ENCODE data around the gene DDX17.

DDX17 gene

DNA sequence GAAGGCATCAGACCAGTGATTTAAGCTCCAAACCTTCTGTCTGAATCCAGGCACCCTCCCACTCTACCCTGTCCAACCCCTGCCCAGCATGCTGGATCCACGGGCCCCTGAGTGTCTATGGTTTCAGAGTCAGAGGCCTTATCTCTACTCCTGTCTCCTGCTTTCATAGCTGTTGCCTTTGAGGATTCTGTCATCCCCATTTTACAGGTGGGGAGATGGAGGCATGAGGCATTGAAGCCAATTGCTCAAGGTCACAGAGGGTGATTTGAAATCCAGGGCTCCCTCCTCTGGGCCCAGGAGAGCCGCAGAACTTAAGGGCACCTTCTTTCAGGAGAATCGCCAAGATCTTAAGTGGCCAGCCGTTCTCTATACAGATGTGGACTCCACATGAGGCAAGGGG, 54.2 kb downstream of the DDX17 start:
- Histone ChIP-seq H3K36me3 (ENCODE audit: control insufficient read depth in 5 of 5, insufficient read depth in 5 of 5, low read length in 5 of 5) (no peaks in the 10 kb centered on the region), H3K4me3 (ENCODE audit: low read depth in 1 of 5, low read length in 5 of 5) (no peak overlapping the region), H3K27me3 (ENCODE audit: control insufficient read depth in 5 of 5, insufficient read depth in 4 of 5, low read length in 5 of 5) (peaks cover 19 to 59% (median 51%) of the 10 kb centered on the region in 5 donors), H3K4me1 (ENCODE audit: control insufficient read depth in 5 of 5, insufficient read depth in 5 of 5, low read length in 5 of 5) (peaks cover 0 to 18% (median 6%) of the 10 kb centered on the region in 5 donors), H3K9me3 (ENCODE audit: control insufficient read depth in 5 of 5, low read length in 5 of 5) (no peaks in the 10 kb centered on the region), H3K27ac (ENCODE audit: low read depth, low read length) (no peak overlapping the region), H3K9ac (ENCODE audit: low read length in 5 of 5) (no peak overlapping the region)

DNA sequence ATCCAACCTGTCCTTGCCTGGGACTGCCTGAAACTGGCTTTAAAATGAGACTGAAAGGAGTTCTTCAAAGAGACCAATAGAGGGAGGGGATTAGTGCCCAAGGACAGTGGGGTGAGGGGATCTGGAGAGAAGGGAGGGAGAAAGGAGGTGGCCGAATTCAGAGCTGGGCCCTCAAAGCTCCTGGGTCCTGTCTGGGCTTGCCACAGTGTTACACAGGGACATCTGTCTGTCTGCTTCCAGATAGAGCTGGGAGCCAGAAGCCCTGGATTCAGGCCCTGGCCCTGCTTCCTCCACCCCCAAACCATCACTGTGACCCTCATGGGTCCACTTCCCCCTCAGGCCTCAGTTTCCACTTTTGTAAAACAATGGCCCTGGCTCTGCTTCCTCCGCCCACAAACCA, 54.7 kb downstream of the DDX17 start:
- Histone ChIP-seq H3K9ac (ENCODE audit: low read length in 5 of 5) (no peak overlapping the region), H3K4me3 (ENCODE audit: low read depth in 1 of 5, low read length in 5 of 5) (no peak overlapping the region), H3K27ac (ENCODE audit: low read depth, low read length) (no peak overlapping the region), H3K36me3 (ENCODE audit: control insufficient read depth in 5 of 5, insufficient read depth in 5 of 5, low read length in 5 of 5) (no peaks in the 10 kb centered on the region), H3K4me1 (ENCODE audit: control insufficient read depth in 5 of 5, insufficient read depth in 5 of 5, low read length in 5 of 5) (peaks cover 0 to 18% (median 6%) of the 10 kb centered on the region in 5 donors), H3K27me3 (ENCODE audit: control insufficient read depth in 5 of 5, insufficient read depth in 4 of 5, low read length in 5 of 5) (peaks cover 14 to 55% (median 46%) of the 10 kb centered on the region in 5 donors), H3K9me3 (ENCODE audit: control insufficient read depth in 5 of 5, low read length in 5 of 5) (no peaks in the 10 kb centered on the region)

DNA sequence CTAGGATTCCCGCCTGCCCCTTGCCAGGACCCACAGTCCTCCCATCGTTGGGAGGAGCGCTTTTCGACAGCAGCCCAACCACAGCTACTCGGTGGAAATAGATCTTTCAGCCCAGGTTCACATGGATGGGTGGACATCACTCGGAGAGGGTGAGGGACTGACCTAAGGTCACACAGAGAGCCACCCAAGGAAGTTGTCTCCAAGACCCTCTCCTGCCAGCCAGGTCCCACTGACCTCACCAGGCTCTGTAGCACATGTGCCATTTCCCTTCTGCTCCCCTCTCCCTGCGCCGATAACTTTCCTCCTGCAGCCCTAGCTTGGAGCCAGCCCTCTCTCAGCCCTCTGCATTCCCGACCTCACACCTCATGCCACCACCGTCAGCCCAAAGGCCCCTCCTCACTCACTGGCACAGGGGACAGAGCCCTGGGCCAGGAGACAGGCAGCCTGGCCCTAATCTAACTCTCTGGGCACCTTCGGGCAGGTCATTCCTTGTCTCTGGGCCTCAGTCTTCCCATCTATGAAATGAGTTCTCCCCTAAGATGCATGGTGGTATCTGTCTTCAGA, 55.8 kb downstream of the DDX17 start:
- H3K27me3 ChIP-seq (ENCODE audit: control insufficient read depth in 5 of 5, insufficient read depth in 4 of 5, low read length in 5 of 5): peaks cover 12 to 61% (median 42%) of the 10 kb centered on the region in 5 donors
- H3K4me3 ChIP-seq (ENCODE audit: low read depth in 1 of 5, low read length in 5 of 5): no peak overlapping the region
- H3K36me3 ChIP-seq (ENCODE audit: control insufficient read depth in 5 of 5, insufficient read depth in 5 of 5, low read length in 5 of 5): no peaks in the 10 kb centered on the region
- H3K9me3 ChIP-seq (ENCODE audit: control insufficient read depth in 5 of 5, low read length in 5 of 5): no peaks in the 10 kb centered on the region
- peaks cover 0 to 13% (median 6%) of the 10 kb centered on the region in 5 donors for H3K4me1 ChIP-seq (ENCODE audit: control insufficient read depth in 5 of 5, insufficient read depth in 5 of 5, low read length in 5 of 5)
- H3K27ac ChIP-seq (ENCODE audit: low read depth, low read length): no peak overlapping the region
- no peak overlapping the region for H3K9ac ChIP-seq (ENCODE audit: low read length in 5 of 5)

DNA sequence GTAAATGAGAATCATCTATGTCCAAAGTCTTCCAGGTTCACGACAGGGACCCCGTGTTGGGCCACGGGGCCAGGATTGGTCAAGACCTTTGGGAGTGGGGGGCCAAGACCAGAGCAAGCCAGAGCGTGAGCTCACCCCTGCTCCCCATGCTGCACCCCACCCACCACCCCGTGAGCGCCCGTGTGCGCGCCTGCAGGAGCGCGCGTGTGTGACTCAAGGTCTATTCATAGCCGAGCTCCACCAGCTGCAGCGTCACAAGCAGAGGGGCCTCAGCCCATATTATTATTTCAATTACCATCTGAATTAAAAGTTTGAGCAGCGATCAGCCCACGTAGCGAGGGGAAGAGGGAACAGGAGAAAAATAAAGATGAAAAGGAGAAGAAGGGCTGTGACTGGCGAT, 56.3 kb downstream of the DDX17 start:
- H3K27me3 ChIP-seq (ENCODE audit: control insufficient read depth in 5 of 5, insufficient read depth in 4 of 5, low read length in 5 of 5): peaks cover 15 to 65% (median 45%) of the 10 kb centered on the region in 5 donors
- no peaks in the 10 kb centered on the region for H3K9me3 ChIP-seq (ENCODE audit: control insufficient read depth in 5 of 5, low read length in 5 of 5)

DNA sequence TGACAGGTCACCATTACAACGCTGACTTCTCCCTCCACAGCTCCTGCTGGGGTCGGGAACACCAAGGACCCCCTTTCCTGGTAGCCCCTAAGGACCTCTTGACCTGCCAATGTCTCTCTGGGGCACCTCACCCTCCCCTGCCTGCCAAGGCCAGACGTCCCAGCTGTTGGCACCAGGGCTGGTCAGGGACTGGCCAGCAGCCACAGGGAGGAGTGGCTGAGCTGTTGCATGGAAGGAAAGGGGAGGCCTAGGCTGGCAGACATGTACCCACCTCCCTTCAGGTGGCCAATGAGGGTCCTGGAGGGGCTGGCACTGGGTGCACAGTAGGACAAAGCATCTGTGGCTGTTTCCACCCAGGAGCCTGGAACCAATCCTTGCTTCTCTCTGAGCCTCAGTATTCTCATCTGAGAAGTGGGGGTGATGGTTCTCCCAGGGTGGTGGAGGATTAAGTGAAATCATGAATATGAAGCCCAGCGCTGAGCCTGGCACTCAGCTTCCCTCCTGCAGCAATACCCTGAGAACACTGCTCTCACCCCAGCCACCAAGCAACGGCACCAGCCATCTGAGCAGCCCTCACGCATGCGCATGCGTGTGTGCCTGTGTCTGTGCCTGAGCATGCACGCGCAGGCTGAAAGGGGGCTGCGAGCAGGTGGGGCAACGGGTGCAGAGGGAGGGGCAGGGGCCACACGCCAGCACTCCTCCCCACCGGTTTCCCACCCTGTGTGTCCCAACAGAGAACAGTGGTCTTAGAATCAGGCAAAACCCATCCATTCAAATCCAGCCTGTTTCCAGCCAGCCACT, 57.0 kb downstream of the DDX17 start:
- H3K27me3 ChIP-seq (ENCODE audit: control insufficient read depth in 5 of 5, insufficient read depth in 4 of 5, low read length in 5 of 5): peaks cover 17 to 65% (median 47%) of the 10 kb centered on the region in 5 donors
- peaks cover 0 to 7% (median under 1%) of the 10 kb centered on the region in 5 donors for H3K4me1 ChIP-seq (ENCODE audit: control insufficient read depth in 5 of 5, insufficient read depth in 5 of 5, low read length in 5 of 5)

More for the DNA sequence above, 56.3 kb downstream of the DDX17 start:
- Histone ChIP-seq H3K4me1 (ENCODE audit: control insufficient read depth in 5 of 5, insufficient read depth in 5 of 5, low read length in 5 of 5) (peaks cover 0 to 12% (median 6%) of the 10 kb centered on the region in 5 donors), H3K36me3 (ENCODE audit: control insufficient read depth in 5 of 5, insufficient read depth in 5 of 5, low read length in 5 of 5) (no peaks in the 10 kb centered on the region), H3K4me3 (ENCODE audit: low read depth in 1 of 5, low read length in 5 of 5) (no peak overlapping the region), H3K27ac (ENCODE audit: low read depth, low read length) (no peak overlapping the region), H3K9ac (ENCODE audit: low read length in 5 of 5) (no peak overlapping the region)

DNA sequence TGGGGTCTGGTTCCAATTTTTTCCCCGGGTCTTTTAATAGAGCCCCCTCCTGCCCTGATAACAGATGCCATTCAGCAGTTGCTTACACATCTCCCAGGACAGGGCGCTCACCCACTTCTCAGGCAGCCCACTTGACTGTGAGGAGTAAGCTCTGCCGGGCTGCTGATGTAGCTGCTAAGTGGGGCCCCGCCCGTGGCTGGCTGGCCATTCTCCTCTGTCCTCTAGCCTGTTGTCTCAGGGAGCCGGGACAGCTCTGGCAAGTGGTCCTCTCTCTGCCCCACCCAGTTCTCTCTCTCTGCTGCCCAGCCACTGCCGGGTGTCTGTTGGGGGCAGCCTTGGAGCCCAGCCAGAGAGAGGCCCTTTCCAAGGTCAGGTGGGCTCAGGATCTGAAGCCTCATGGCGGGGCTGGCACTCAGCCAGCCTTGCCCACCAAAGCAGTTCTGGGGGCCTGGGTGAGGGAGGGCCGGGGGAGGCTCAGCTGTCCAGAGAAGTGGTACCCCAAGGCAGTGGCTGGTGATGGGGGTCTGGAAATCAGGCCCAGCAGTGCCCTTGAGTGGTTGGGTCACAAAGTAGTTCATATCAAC, 60.0 kb downstream of the DDX17 start:
- Histone ChIP-seq H3K4me1 (ENCODE audit: control insufficient read depth in 5 of 5, insufficient read depth in 5 of 5, low read length in 5 of 5) (peaks cover 0 to 5% (median 0%) of the 10 kb centered on the region in 5 donors), H3K9me3 (ENCODE audit: control insufficient read depth in 5 of 5, low read length in 5 of 5) (no peaks in the 10 kb centered on the region), H3K27me3 (ENCODE audit: control insufficient read depth in 5 of 5, insufficient read depth in 4 of 5, low read length in 5 of 5) (peaks cover 16 to 67% (median 51%) of the 10 kb centered on the region in 5 donors), H3K27ac (ENCODE audit: low read depth, low read length) (no peak overlapping the region), H3K4me3 (ENCODE audit: low read depth in 1 of 5, low read length in 5 of 5) (no peak overlapping the region), H3K9ac (ENCODE audit: low read length in 5 of 5) (no peak overlapping the region), H3K36me3 (ENCODE audit: control insufficient read depth in 5 of 5, insufficient read depth in 5 of 5, low read length in 5 of 5) (no peaks in the 10 kb centered on the region)

More for the DNA sequence above, 57.0 kb downstream of the DDX17 start:
- H3K27ac ChIP-seq (ENCODE audit: low read depth, low read length): no peak overlapping the region
- H3K9me3 ChIP-seq (ENCODE audit: control insufficient read depth in 5 of 5, low read length in 5 of 5): no peaks in the 10 kb centered on the region
- H3K9ac ChIP-seq (ENCODE audit: low read length in 5 of 5): no peak overlapping the region
- no peak overlapping the region for H3K4me3 ChIP-seq (ENCODE audit: low read depth in 1 of 5, low read length in 5 of 5)
- no peaks in the 10 kb centered on the region for H3K36me3 ChIP-seq (ENCODE audit: control insufficient read depth in 5 of 5, insufficient read depth in 5 of 5, low read length in 5 of 5)

DNA sequence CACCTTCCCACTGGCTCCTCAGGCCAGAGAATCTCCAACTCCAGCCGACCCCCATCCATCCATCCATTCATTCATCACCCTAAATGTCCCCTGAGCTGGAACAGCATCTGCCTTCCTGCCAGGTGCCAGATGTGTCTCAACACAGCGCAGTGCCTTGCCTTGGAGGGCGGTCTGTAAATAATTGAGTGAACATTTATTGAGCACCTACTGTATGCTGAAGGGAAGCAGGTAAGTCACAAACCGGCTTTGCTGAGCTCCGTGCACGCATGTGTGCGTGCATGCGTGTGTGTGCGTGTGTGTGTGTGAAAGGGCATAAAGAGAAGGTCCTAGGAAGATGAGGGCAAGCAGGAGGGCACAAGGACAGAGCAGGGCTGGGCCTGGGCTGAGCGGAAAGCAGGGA, 61.3 kb downstream of the DDX17 start:
- Histone ChIP-seq H3K9me3 (ENCODE audit: control insufficient read depth in 5 of 5, low read length in 5 of 5) (no peaks in the 10 kb centered on the region), H3K4me3 (ENCODE audit: low read depth in 1 of 5, low read length in 5 of 5) (no peak overlapping the region), H3K9ac (ENCODE audit: low read length in 5 of 5) (no peak overlapping the region), H3K36me3 (ENCODE audit: control insufficient read depth in 5 of 5, insufficient read depth in 5 of 5, low read length in 5 of 5) (no peaks in the 10 kb centered on the region), H3K27me3 (ENCODE audit: control insufficient read depth in 5 of 5, insufficient read depth in 4 of 5, low read length in 5 of 5) (peaks cover 19 to 69% (median 43%) of the 10 kb centered on the region in 5 donors), H3K27ac (ENCODE audit: low read depth, low read length) (no peak overlapping the region), H3K4me1 (ENCODE audit: control insufficient read depth in 5 of 5, insufficient read depth in 5 of 5, low read length in 5 of 5) (peaks cover 0 to 5% (median 0%) of the 10 kb centered on the region in 5 donors)

DNA sequence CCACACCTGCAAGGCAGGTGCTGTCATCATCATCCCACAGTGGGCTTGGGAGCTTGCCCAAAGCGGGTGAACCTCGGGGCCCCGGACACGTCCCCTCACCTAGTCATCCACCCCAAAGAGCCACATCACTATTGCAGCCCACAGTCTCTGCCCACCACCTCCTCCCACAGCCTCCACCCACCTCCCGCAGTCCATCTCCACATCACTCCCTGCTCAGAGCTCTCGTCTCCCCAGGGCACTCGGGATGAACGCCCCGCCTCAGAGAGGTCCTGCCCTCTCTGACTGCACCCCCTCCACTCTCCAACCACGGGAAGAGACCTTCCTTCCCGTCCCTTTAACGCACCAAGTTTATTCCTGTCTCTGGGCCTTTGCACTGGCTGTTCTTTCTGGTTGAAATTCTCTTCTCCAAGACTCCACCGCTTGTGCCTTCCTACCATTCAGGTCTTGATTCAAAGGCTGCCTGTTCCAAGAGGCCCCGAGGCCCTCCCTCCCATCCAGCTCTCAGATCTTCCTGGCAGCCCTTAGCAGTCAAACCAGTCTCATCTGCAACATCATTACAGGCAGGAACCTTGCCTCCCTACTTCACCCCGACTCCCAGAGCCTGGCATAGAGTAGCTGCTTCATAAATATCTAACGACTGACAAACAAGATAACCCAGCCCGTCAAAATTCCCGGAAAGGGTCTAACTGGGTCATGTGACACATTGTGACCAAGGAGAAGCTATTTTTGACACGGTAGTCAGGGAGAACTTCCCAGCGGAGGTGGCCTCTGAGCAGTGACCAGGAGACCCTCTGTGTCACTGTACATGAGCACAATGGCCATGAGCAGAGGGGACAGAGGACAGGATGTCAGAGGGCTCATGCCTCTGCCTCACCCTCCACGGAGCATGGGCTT, 62.2 kb downstream of the DDX17 start:
- H3K9ac ChIP-seq (ENCODE audit: low read length in 5 of 5): no peak overlapping the region
- H3K27ac ChIP-seq (ENCODE audit: low read depth, low read length): no peak overlapping the region
- H3K4me1 ChIP-seq (ENCODE audit: control insufficient read depth in 5 of 5, insufficient read depth in 5 of 5, low read length in 5 of 5): peaks cover 0 to 3% (median 0%) of the 10 kb centered on the region in 5 donors
- no peak overlapping the region for H3K4me3 ChIP-seq (ENCODE audit: low read depth in 1 of 5, low read length in 5 of 5)
- H3K9me3 ChIP-seq (ENCODE audit: control insufficient read depth in 5 of 5, low read length in 5 of 5): no peaks in the 10 kb centered on the region
- no peaks in the 10 kb centered on the region for H3K36me3 ChIP-seq (ENCODE audit: control insufficient read depth in 5 of 5, insufficient read depth in 5 of 5, low read length in 5 of 5)
- H3K27me3 ChIP-seq (ENCODE audit: control insufficient read depth in 5 of 5, insufficient read depth in 4 of 5, low read length in 5 of 5): peaks cover 19 to 60% (median 37%) of the 10 kb centered on the region in 5 donors

DNA sequence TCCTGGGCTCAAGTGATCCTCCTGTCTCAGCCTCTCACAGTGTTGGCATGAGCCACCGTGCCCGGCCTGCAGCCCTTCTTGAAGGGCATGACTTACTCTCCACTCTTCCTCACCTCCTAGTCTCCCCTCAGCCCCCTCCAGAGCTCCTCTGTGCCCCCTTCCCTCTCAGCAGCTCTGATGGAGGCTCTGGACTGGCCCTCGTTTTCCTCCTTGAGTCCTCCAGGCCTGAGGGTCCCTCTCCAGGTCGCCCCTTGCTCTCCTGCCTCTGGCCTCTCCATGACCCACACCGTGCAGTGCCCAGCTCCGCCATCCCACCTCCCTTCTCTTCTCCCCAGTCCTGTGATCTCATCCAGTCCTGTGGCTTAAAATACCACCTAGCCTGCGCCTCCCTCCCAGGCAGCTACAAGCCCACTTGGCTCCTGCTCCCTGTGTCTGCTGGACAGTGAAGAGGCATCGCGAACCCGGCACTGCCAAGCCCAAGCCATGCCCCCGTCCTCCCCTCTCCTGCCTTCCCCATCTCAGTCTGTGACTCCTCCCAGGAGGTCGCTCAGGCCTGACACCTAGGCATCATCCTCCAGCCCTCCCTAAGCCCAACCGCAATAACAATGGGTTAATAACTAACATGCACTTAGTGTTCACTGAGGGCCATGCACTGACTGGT, 63.0 kb downstream of the DDX17 start:
- H3K36me3 ChIP-seq (ENCODE audit: control insufficient read depth in 5 of 5, insufficient read depth in 5 of 5, low read length in 5 of 5): no peaks in the 10 kb centered on the region
- H3K27me3 ChIP-seq (ENCODE audit: control insufficient read depth in 5 of 5, insufficient read depth in 4 of 5, low read length in 5 of 5): peaks cover 19 to 55% (median 34%) of the 10 kb centered on the region in 5 donors
- H3K4me1 ChIP-seq (ENCODE audit: control insufficient read depth in 5 of 5, insufficient read depth in 5 of 5, low read length in 5 of 5): no peaks in the 10 kb centered on the region
- H3K9ac ChIP-seq (ENCODE audit: low read length in 5 of 5): no peak overlapping the region
- no peak overlapping the region for H3K27ac ChIP-seq (ENCODE audit: low read depth, low read length)
- H3K9me3 ChIP-seq (ENCODE audit: control insufficient read depth in 5 of 5, low read length in 5 of 5): no peaks in the 10 kb centered on the region
- H3K4me3 ChIP-seq (ENCODE audit: low read depth in 1 of 5, low read length in 5 of 5): no peak overlapping the region
